SHP77 treated with DMSO at 0.1 percent for 48 hours (cell line): Measurements from ENCODE around the gene PPP1R3D.
"Not testable (repeated sequence)": the region's sequence is repeated elsewhere in the genome, so short reads cannot be mapped to it uniquely, and the experiment has no call there.

Source experiments
- DNase-seq: peaks from one replicate; lab custom pipeline; 2025; lab: John Stamatoyannopoulos, UW

PPP1R3D gene

GRCh38 chr20:59920944-59921343 is 19.2 kb downstream of the PPP1R3D start:
- DNase-seq = no peak

GRCh38 chr20:59912609-59913008 is 27.5 kb downstream of the PPP1R3D start:
- DNase-seq = no peak

- no peak for DNase-seq
Measured at GRCh38 chr20:59911041-59911440, 29.1 kb downstream of the PPP1R3D start.

- no peak for DNase-seq
Measured at GRCh38 chr20:59908855-59909254, 31.2 kb downstream of the PPP1R3D start.

- no peak for DNase-seq
Measured at GRCh38 chr20:59903621-59904020, 36.5 kb downstream of the PPP1R3D start.

- no peak for DNase-seq
Measured at GRCh38 chr20:59902470-59902869, 37.6 kb downstream of the PPP1R3D start.

GRCh38 chr20:59895908-59896307 is 44.2 kb downstream of the PPP1R3D start:
- no peak for DNase-seq

GRCh38 chr20:59891581-59891980 is 48.5 kb downstream of the PPP1R3D start:
- DNase-seq = no peak

- not testable (repeated sequence) for DNase-seq
Measured at GRCh38 chr20:59890035-59890434, 50.1 kb downstream of the PPP1R3D start.

GRCh38 chr20:59888050-59888449 is 52.1 kb downstream of the PPP1R3D start:
- DNase-seq = no peak
